HepG2 (cell line): ENCODE measurements around the gene PLEKHA6. TPM values are rescaled to one million over a fixed set of nuclear protein-coding genes. Genes with fewer than 3 reads are reported as not detected.

Experiments used
- AGO1 ChIP-seq: fragments of 200-400 bp; formaldehyde crosslinking; IDR thresholded peaks from 2 replicates; pipeline ENCODE4 v1.6.1; 2017; ENCODE audit warnings: mild to moderate bottlenecking, low read depth, low read length, moderate library complexity; ENCODE audit not compliant: poor library complexity, severe bottlenecking
- CEBPG ChIP-seq: IDR thresholded peaks from 2 replicates; pipeline ENCODE4 v1.6.1; 2016
- CSRNP1 ChIP-seq: sonication (generic); formaldehyde crosslinking; IDR thresholded peaks from 2 replicates; pipeline ENCODE4 v1.8.1; 2023; ENCODE audit warnings: mild to moderate bottlenecking, missing genetic modification reagents
- EHMT2 ChIP-seq: fragments of 200-600 bp; sonication (generic); IDR thresholded peaks from 2 replicates; pipeline ENCODE4 v1.7.0; 2017; ENCODE audit warnings: antibody characterized with exemption, low read depth, low read length, borderline replicate concordance
- FUBP1 ChIP-seq: sonication (generic); formaldehyde crosslinking; IDR thresholded peaks from 2 replicates; pipeline ENCODE4 v1.5.1; 2020; ENCODE audit warnings: missing genetic modification reagents, mild to moderate bottlenecking, borderline replicate concordance
- KDM1A ChIP-seq: IDR thresholded peaks from 2 replicates; pipeline ENCODE4 v1.6.1; 2016; ENCODE audit warnings: missing compliant biosample characterization
- MAZ ChIP-seq, 2 experiments: sonication (generic) in 1 of 2; formaldehyde crosslinking in 1 of 2; IDR thresholded peaks; 2 replicates each; pipeline versions ENCODE4 v1.5.0 to v1.6.1; 2012 to 2020; ENCODE audit warnings: low read depth in 2 of 2, mild to moderate bottlenecking in 2 of 2, borderline replicate concordance in 1 of 2, improper control_type of control experiment in 1 of 2, low read length in 1 of 2, missing genetic modification reagents in 1 of 2, moderate library complexity in 1 of 2
- MTA3 ChIP-seq: sonication (generic); formaldehyde crosslinking; IDR thresholded peaks from 2 replicates; pipeline ENCODE4 v1.4.0; 2020; ENCODE audit warnings: missing genetic modification reagents
- NFYB ChIP-seq: sonication (generic); formaldehyde crosslinking; IDR thresholded peaks from 2 replicates; pipeline ENCODE4 v1.4.0; 2020; ENCODE audit warnings: missing genetic modification reagents
- POLR2A ChIP-seq, 2 experiments: IDR thresholded peaks; 2 replicates each; pipeline ENCODE4 v1.6.1; 2011; ENCODE audit warnings: low read depth in 2 of 2, low read length in 2 of 2, mild to moderate bottlenecking in 1 of 2, moderate library complexity in 1 of 2; ENCODE audit not compliant: insufficient read depth in 1 of 2
- RBM22 ChIP-seq: fragments of 200-400 bp; formaldehyde crosslinking; optimal IDR thresholded peaks from 2 replicates; pipeline ENCODE3; 2017; ENCODE audit warnings: mild to moderate bottlenecking, low read length, moderate library complexity
- SIN3B ChIP-seq: fragments of 150-350 bp; IDR thresholded peaks from 2 replicates; pipeline ENCODE4 v1.6.1; 2014; ENCODE audit warnings: low read length
- SPEN ChIP-seq: sonication (generic); formaldehyde crosslinking; IDR thresholded peaks from 2 replicates; pipeline ENCODE4 v1.5.1; 2020; ENCODE audit warnings: low read depth, mild to moderate bottlenecking, missing genetic modification reagents
- SRSF4 ChIP-seq: fragments of 200-400 bp; formaldehyde crosslinking; IDR thresholded peaks from one replicate; pipeline ENCODE4 v1.6.1; 2018; ENCODE audit warnings: mild to moderate bottlenecking, low read depth, low read length, moderate library complexity; ENCODE audit not compliant: poor library complexity, severe bottlenecking
- ZBTB2 ChIP-seq: sonication (generic); formaldehyde crosslinking; IDR thresholded peaks from 2 replicates; pipeline ENCODE4 v1.8.0; 2022; ENCODE audit warnings: low read depth, missing genetic modification reagents
- ZNF180 ChIP-seq: sonication (generic); formaldehyde crosslinking; IDR thresholded peaks from 2 replicates; pipeline ENCODE4 v1.4.0; 2020; ENCODE audit warnings: low read depth, missing genetic modification reagents, borderline replicate concordance
- ZNF326 ChIP-seq: sonication (generic); formaldehyde crosslinking; IDR thresholded peaks from 2 replicates; pipeline ENCODE4 v1.4.0; 2020; ENCODE audit warnings: missing genetic modification reagents, borderline replicate concordance
- ZNF512B ChIP-seq: sonication (generic); formaldehyde crosslinking; IDR thresholded peaks from 2 replicates; pipeline ENCODE4 v1.5.1; 2020; ENCODE audit warnings: missing genetic modification reagents, mild to moderate bottlenecking, borderline replicate concordance
- ZNF883 ChIP-seq: sonication (generic); formaldehyde crosslinking; IDR thresholded peaks from 2 replicates; pipeline ENCODE4 v1.5.1; 2020; ENCODE audit warnings: mild to moderate bottlenecking, missing genetic modification reagents; ENCODE audit errors: not compliant biosample characterization
- ZSCAN20 ChIP-seq: sonication (generic); formaldehyde crosslinking; IDR thresholded peaks from 2 replicates; pipeline ENCODE4 v1.4.0; 2020; ENCODE audit warnings: missing genetic modification reagents, mild to moderate bottlenecking, borderline replicate concordance
- ZSCAN29 ChIP-seq: sonication (generic); formaldehyde crosslinking; conservative IDR thresholded peaks from 2 replicates; pipeline ENCODE4 v1.4.0; 2020; ENCODE audit warnings: mild to moderate bottlenecking, missing genetic modification reagents
- polyA plus RNA-seq, 8 experiments: library from polyadenylated mRNA; depleted of rRNA in 3 of 8; stranded (reverse) in 7 of 8; unstranded in 1 of 8; fragments of >200 nt; fragmentation: Illumina TruSeq in 4 of 8; extraction: Trizol in 4 of 8; gene quantifications; 2 replicates each; pipeline versions ENCODE4 v1.2.1 to v1.2.3, GENCODE V29; 2011 to 2016; ENCODE audit warnings: low read depth in 4 of 8, missing spikeins in 1 of 8, mixed read lengths in 1 of 8; ENCODE audit not compliant: insufficient read depth in 1 of 8
- total RNA-seq, 5 experiments: library from RNA; depleted of rRNA; stranded (reverse); fragments of >200 nt; fragmentation: Illumina TruSeq; extraction: Trizol; gene quantifications; 2 replicates each; pipeline ENCODE4 v1.2.3, GENCODE V29; 2016; ENCODE audit warnings: low read depth in 1 of 5

PLEKHA6 gene
- total and polyA plus RNA-seq, 2 of the 13 experiments (the other 11 are each of a cell fraction or from before 2014, with no cell fraction given) = 5.3 to 11.4 TPM

- TF ChIP-seq ZNF512B (CRISPR knock-in tag) (no peak), RBM22 (no peak), CSRNP1 (CRISPR knock-in tag) (no peak), MAZ (IDR thresholded peaks at IDR 0.05; ENCODE audit: borderline replicate concordance, low read depth, low read length) (no peak), MAZ (CRISPR knock-in tag; IDR thresholded peaks at IDR 0.05; ENCODE audit: low read depth) (no peak), POLR2A (IDR thresholded peaks at IDR 0.05; ENCODE audit: insufficient read depth in 1 of 2, low read depth in 2 of 2, low read length in 2 of 2) (no peak), SPEN (CRISPR knock-in tag) (no peak), ZSCAN29 (CRISPR knock-in tag) (no peak), EHMT2 (no peak), NFYB (no peak), SIN3B (no peak), ZSCAN20 (CRISPR knock-in tag) (no peak), CEBPG (peak; percentile 89), ZNF180 (CRISPR knock-in tag) (no peak), SRSF4 (no peak), ZNF883 (CRISPR knock-in tag) (peak; percentile 54), AGO1 (no peak), MTA3 (CRISPR knock-in tag) (no peak), FUBP1 (CRISPR knock-in tag) (no peak), KDM1A (CRISPR knock-in tag) (no peak), ZNF326 (CRISPR knock-in tag) (no peak), ZBTB2 (CRISPR knock-in tag) (no peak)
Measured at GRCh38 chr1:204190212-204191211, 169.2 kb downstream of the PLEKHA6 start (continued).
